NCI-H2196 treated with DMSO at 0.1 percent for 48 hours (cell line): Measurements from ENCODE around the gene SYK.
"Not testable (repeated sequence)": the region's sequence is repeated elsewhere in the genome, so short reads cannot be mapped to it uniquely, and the experiment has no call there.

Experiments
- DNase-seq: peaks from one replicate; lab custom pipeline; 2025; ENCODE audit not compliant: unreplicated experiment; lab: John Stamatoyannopoulos, UW

SYK gene

DNA sequence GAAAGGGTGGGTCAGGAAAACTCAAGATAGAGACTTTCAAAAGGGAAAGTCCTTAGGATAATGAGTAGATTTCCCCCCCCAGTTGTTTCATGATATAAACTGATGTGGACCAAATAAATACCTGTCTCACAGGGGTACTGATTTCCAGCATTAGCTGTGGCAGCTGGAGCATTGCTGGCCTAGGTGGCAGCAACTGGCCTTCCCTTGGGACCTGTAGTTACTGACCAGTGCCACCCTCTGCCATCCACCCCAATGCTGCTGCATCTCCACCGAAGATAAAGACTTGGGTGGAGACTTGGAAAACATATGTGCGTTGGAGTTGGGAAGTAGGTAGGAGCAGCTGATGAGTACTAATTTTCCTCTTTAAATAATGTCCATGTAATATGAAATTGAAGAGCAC, 71.8 kb downstream of the SYK start:
- no peak for DNase-seq

DNA sequence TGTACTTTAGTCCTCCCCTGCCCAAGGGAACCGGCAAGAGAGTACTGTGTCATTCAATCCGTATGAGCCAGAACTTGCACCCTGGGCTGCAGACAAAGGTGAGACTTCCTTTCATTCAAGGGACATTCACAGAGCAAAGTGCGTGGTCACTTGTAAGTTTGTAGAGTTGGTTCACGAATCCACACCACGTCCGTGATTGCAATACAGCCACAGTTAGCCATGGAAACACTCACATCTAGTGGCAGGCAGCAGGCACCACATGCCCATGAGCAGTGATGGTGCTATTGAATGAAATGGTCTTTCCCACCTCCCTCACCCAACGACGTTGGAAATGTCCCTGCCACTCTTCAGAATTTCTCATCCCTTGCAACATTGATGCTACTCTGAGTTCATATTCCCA, 72.6 kb downstream of the SYK start:
- no peak for DNase-seq

DNA sequence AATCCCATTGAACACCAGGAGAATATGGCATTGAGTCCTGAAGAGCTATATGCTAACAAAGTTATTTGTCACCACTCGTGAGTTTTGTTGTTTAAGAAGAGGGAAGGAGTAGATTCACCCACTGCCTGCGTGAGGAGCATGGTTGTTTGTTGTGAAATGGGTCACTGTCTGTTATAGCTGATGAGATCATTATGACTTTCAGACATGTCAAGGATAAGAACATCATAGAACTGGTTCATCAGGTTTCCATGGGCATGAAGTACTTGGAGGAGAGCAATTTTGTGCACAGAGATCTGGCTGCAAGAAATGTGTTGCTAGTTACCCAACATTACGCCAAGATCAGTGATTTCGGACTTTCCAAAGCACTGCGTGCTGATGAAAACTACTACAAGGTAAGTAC, 76.9 kb downstream of the SYK start:
- no peak for DNase-seq

DNA sequence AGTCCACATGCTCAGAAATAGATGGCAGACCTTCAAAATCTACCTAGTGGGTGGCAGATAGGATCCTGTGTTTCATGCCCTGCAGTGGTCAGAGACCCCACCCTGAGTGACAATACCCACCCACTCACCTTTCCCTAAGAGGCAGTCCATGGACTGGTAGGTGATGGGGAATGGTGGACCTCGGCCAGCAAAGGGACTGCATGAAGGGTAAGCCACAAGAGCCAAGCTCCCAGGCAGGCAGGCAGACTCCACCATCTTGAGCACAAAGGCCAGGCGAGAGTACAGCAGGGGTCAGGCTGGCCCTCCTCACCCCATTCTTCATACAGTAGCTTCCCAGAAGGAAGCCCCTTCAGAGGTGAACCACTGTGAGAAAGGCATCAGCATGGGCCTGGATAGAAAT, 78.4 kb downstream of the SYK start:
- DNase-seq, result no peak

DNA sequence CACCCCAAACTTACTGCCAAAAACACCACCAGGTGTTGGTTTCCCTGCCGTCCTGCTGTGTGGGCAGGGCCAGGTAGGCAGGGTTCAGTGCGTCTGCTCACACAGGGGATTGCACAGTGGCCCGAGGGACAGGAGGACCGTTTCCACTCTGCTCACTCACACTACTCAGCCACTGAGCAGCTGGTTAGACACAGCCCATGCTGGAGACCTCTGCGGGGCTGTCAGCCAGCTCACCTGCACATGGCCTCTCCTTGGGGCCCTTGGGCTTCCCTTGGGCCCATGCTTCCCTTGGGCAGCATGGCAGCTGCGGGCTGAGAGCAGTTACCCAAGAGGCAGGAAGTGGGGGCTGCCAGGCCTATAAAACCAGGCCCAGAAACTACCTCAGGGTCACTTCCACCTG, 79.0 kb downstream of the SYK start:
- no peak for DNase-seq

DNA sequence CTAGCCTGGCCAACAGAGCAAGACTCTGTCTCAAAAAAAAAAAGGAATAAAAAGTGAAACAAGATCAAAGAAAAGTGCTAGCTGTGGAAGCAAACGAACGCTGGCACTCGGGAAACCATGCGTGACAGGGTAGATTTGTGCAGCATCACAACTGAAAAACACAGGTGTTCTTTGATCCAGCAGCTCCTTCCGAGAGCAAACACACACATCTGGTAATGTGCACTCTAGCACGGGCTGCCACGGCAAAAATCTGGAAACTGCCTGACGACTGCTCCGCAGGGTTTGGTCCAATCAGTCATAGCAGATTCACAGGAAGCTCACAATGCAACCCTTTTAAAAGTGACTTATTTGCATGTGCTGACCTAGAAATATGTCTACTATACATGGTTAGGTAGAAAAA, 80.0 kb downstream of the SYK start:
- no peak for DNase-seq

DNA sequence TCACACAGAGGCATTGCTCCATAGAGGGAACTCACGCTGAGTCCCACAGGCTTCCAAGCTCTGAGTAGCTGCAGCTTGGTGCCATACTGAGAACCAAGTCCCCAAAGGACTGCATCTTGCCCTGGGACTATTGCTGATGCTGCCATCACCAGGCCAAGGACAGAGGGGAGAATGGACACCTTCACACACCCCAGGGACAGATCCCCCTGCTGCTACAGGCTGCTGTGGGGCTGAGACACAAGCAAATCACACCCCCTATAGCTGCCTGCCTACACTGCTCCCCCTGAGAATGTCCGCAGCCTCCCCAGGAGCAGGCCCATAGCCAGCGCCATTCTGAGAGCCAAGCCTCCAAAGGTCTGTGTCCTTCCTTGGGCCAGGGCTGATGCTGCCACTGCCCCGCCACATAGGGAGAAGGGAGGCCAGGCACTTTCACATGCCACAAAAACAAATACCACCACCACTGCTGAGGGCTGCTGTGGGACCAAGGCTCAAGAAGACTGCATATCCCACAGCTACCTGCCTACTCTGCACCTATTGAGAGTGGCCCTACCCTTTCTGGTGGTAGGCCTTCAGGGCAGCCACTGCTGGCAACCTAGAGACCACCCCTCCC, 81.5 kb downstream of the SYK start:
- DNase-seq, result no peak

DNA sequence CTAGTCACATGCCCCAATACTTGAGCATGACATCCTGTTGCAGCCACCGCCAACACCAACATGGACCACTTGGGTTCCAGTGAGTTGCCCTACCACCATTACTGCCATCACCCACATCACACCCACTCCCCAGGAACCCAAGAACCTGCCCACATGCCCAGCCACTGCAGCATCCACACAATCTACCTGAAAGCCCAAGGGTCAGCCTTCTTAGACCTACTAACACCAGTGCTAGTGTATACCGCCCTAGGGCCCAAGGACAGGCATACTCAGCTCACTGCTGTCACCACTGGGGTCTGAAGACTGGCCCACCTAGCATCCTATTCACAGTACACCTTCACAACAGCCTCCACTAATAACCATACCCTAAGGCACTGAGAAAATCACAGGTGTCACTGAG, 82.0 kb downstream of the SYK start:
- DNase-seq, result no peak

DNA sequence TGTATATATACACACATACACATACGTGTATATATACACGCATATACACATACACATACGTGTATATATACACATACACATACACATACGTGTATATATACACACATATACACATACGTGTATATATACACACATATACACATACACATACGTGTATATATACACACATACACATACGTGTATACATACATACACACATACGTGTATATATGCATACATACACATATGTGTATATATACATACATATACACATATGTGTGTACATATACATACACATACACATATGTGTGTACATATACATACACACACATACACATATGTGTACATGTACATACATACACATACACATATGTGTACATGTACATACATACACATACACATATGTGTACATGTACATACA, 82.6 kb downstream of the SYK start:
- DNase-seq, result no peak

DNA sequence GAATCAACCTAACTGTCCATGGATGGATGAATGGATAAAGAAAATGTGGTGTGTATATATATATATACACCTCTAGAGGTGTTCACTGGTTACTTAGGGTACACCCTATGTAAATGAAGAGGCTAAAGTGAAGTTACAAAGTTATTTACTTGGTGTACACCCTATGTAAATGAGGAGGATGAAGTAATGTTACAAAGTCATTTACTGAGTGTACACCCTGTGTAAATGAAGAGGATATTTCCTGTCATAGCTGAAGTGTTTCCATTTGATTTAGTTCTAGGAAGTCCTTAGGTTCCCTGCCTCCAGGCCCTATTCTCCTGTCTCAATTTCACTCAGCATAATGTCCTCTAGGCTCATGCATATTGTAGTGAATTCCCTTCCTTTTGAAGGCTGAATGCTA, 85.2 kb downstream of the SYK start:
- not testable (repeated sequence) for DNase-seq

DNA sequence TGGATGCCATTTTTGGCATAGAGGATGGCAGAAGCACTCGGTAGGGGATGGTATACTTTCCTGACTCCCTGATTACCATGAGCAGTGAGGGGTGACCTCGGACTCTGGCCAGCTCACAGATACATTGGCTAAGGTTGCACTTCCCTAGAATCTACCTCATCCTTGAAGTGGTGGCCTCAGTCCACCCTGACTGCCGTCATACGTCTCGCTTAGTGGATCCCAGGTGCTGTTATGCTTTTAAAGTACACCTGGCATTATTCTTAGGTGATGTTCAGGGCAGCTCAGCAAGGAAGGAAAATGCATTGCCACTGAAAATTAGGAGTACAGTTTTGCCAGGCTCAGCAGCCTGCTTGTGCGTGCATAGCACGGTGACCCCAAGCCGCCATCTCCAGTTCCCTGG, 87.3 kb downstream of the SYK start:
- DNase-seq, result no peak

DNA sequence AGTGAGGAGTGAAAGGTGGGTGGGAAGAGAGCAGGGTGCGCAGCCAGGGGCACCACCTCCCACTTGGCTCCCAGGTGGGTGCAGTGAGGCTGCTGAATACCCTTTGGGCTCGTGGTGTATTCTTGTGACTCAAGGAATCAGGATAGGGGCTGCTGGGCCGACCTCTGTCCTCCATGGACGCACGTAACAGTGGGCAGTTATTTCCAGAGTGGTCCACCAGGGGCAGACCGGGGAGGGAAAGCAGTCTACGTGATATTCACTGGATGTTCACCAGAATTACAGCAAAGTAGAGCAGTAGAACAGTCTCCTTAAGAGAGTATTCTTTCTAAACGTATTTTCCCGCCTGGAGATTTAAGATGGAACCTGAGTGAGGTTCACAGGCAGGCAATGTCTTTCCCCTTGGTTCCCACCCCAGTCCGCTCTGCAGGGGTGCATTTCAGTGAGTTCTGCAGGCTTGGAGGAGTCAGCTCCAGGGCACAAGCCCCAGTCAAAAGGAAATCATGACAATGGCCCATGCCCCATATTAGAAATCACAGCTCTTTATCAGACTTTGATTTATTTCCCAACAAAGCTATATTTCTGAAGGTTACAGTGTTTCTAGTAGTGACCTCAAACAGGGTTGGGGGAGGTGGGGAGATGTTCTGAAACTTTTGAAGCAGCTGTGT, 88.7 kb downstream of the SYK start:
- DNase-seq, result no peak

DNA sequence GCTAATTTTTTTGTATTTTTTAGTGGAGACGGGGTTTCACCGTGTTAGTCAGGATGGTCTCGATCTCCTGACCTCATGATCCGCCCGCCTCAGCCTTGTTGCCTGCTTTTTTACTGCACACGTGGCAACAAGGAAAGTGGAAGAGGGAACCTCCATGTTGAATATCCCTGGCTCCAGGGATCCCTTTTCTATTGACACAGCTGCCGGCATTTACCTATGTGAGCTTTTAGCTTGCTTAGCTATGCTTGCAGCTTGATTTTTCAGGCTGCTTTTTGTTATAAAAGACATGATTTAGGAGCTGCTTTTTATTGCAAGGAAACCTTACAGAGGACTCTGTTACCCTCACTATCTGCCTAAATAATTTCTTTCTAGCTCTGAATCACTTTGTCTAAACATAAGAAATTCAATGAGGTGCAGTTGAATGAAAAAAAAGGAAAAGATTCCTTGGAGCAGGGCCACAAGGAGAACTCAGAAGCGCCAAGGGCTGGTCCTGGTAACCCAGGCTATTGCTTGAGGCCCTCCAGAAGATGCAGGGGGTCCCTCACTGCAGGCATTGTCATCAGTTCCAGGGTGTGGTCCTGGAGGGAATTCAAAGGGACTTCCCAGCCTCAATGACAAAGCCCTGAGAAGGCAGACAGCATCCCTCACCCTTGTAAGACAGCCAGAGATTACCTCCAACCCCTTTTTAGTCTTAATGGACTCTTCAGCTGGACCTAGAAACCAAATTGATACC, 89.9 kb downstream of the SYK start:
- DNase-seq, result no peak

DNA sequence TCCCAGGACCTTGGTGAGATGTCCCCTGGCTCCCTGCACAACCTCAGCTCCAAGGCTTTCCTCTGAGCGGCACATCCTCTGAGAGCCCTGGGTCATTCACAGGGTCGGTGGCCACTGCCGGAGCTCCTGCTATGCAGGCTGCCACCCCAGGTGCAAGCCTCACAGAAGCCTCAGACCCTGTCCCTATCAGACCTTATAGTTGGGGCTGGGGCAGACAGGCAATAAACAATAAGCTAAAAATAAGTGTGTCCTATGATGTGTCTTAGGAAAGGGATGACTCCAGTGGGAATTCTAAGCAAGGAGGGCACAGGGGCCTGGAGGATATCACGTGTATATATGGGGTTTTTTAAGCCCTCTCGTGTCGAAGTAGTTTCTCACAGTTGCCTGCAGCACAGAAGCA, 91.3 kb downstream of the SYK start:
- DNase-seq, result no peak

DNA sequence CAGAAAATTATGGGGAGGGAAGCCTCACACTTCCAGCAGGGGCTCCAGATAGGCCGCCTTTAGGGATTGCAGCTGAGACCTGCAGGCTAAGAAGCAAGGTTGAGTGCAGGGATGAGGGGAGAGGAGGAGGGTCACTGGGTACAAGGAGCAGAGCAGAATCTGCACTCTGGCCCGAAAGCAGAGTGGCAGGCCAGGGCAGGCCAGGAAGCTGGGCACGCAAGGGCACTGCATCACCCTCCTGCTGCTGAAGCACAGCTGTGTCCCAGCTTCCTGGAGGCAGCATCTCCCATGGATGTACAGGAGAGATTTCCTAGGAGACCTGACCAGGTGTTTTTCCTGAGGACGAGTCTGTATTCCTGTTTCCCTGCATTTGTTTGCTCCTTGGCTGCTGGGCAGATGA, 92.1 kb downstream of the SYK start:
- no peak for DNase-seq

DNA sequence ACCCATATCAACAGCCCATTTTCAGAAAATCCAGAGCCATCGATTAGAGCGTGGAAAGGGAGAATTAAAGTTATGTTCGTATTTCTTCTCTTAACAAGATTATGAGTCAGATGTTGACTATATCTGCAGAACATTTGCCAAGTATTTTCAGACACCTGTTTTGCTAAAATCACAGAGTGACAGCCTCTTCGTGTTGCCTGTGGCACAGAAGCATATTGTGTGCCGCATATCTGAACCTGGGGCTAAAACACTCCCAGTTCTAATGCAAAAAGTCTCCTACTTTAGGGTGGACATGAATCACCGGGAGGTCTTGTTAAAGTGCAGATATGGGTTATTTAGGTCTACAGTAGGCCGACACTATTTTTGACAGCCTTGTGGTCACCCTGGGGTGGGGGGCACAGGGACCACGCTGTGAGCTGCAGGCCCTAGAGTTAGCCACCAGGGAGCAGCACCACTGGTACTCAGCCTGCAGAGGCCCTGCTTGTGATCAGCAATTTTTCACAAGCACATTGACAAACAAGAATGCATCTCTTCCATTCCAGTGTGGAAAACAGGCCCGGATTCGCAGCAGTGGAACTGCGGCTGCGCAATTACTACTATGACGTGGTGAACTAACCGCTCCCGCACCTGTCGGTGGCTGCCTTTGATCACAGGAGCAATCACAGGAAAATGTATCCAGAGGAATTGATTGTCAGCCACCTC, 93.5 kb downstream of the SYK start:
- no peak for DNase-seq

DNA sequence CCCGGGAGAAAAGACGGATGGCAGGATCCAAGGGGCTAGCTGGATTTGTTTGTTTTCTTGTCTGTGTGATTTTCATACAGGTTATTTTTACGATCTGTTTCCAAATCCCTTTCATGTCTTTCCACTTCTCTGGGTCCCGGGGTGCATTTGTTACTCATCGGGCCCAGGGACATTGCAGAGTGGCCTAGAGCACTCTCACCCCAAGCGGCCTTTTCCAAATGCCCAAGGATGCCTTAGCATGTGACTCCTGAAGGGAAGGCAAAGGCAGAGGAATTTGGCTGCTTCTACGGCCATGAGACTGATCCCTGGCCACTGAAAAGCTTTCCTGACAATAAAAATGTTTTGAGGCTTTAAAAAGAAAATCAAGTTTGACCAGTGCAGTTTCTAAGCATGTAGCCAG, 94.2 kb downstream of the SYK start:
- no peak for DNase-seq

DNA sequence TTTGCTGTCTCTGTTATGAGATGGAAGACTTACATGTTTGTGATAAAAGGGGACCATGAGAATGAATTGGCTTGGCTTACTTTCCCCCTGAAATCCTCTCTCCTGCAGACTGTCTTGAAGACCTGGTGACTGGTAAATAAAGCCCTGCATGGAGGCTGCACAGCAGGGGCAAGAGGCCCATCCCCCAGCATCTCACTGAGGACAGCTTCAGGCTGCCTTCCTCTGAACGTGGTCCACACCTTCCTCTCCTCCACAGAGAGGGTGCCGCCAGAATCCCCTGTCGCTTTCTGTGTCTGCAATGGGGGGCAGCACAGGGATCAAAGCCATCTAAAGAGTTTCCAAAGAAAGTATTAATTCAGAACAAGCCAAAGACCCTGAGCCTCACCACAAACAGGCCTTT, 94.6 kb downstream of the SYK start:
- no peak for DNase-seq

DNA sequence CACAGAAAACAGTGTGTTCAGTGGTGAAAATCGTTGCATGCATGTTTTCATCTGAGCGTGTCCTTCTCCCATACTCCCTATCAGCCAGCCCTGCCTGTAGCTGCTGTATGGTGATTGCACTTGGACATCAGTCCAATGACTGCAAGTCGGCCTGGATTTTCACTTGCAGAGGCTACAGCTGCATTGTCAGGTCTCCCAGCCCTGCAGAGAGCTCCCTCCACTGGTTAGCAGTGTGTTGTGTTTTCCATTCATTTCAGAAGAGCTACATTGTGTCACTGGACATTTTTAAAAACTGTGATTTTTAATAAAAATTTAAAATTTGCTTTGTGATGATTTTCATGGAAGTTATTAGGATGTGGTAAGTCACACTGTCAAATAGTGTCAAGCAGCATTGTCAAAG, 96.6 kb downstream of the SYK start:
- DNase-seq, result no peak

DNA sequence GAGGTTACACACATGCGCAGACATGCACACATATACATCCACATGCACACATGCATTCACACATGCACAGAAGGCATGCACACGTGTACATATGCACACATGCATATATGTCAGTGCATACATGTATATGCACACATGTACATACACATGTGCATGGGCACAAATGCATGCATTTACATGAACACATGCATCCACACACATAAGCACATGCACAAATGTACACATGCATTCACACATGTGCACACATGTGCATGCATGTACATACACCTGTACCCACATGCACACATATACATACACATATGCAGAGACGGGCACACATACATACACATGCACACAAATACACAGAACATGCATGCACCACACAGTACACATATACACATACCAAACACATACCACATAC, 97.7 kb downstream of the SYK start:
- DNase-seq, result no peak

DNA sequence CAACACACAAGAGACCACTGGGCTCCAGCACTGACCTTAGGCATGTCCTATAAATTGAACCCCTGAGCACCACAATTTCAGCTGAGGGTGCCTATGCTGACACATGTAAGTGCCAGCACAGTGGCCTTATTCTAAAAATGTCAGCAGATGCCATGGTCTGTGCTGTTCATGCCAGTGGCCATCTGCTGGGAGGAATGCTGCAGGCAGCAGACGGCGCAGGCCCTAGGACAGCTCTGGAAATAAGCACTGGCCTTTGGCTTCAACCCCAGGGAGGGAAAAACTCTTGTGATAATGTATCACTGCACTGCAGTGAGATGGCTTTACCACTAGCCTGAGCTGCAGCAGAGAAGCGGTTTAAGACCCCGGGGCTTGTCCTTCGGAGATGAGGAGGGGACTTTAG, 98.5 kb downstream of the SYK start:
- DNase-seq, result no peak

DNA sequence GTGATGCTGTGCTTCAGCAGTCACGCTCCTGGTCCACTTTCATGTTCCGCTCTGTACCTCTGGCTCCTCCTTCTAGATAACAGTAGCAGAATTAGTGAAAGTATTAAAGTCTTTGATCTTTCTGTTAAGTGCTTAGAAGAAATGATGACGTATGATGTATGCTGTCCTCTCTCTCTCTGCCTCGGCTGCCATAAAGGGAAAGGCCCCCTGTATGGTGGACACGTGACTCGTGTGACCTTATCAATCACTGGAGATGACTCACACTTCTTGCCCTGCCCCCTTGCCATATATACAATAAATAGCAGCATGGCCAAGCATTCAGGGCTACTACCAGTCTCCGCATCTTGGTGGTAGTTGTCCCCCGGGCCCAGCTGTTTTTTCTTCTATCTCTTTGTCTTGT, 100.3 kb downstream of the SYK start:
- DNase-seq, result no peak
